SKM-1 (cell line): ENCODE results near the gene PSORS1C1.
"Not testable (repeated sequence)": the region's sequence is repeated elsewhere in the genome, so short reads cannot be mapped to it uniquely, and the experiment has no call there.

Experiments used
- DNase-seq: peaks from one replicate; lab custom pipeline; 2025; ENCODE audit not compliant: unreplicated experiment; lab: John Stamatoyannopoulos, UW

PSORS1C1 gene

GRCh38 chr6:31158140-31158862 lies 43.7 kb downstream of the PSORS1C1 start, which contains the start of gene TCF19:
TSS of gene TCF19 (plus strand) at chr6:31158589. CDS start at chr6:31159470, 881 bp downstream.
- peak; percentile 98 for DNase-seq

- no peak for DNase-seq
These were observed 44.6 kb downstream of the PSORS1C1 start for GRCh38 chr6:31158863-31159855.

GRCh38 chr6:31161216-31162126 lies 46.9 kb downstream of the PSORS1C1 start:
- no peak for DNase-seq

- no peak for DNase-seq
These were observed 48.0 kb downstream of the PSORS1C1 start for GRCh38 chr6:31162463-31163165.

GRCh38 chr6:31163922-31164321 lies 49.3 kb downstream of the PSORS1C1 start:
- no peak for DNase-seq

- DNase-seq = not testable (repeated sequence)
These were observed 50.0 kb downstream of the PSORS1C1 start for GRCh38 chr6:31164475-31165063.

- not testable (repeated sequence) for DNase-seq
These were observed 50.6 kb downstream of the PSORS1C1 start for GRCh38 chr6:31165064-31165832.

- no peak for DNase-seq
These were observed 51.4 kb downstream of the PSORS1C1 start for GRCh38 chr6:31165986-31166385.

GRCh38 chr6:31168606-31169005 lies 54.0 kb downstream of the PSORS1C1 start:
- DNase-seq = no peak

- no peak for DNase-seq
These were observed 54.7 kb downstream of the PSORS1C1 start for GRCh38 chr6:31169123-31169857.

- not testable (repeated sequence) for DNase-seq
These were observed 55.4 kb downstream of the PSORS1C1 start for GRCh38 chr6:31169858-31170599.

GRCh38 chr6:31170600-31170881 lies 55.9 kb downstream of the PSORS1C1 start, which contains the start of gene POU5F1:
TSS of gene POU5F1 (minus strand) at chr6:31170682. CDS start at chr6:31170620, 62 bp downstream.
- DNase-seq = no peak

- DNase-seq = no peak
These were observed 56.5 kb downstream of the PSORS1C1 start for GRCh38 chr6:31170987-31171671.

- no peak for DNase-seq
These were observed 57.6 kb downstream of the PSORS1C1 start for GRCh38 chr6:31171931-31172905.

- DNase-seq = no peak
These were observed 58.4 kb downstream of the PSORS1C1 start for GRCh38 chr6:31172973-31173384.

GRCh38 chr6:31173406-31173805 lies 58.8 kb downstream of the PSORS1C1 start:
- DNase-seq = no peak
